Urinary bladder (tissue), 4 donors: Measurements from ENCODE around the gene BHLHE40. TPM values are rescaled to one million over a fixed set of nuclear protein-coding genes. Genes with fewer than 3 reads are reported as not detected.
A peak's percentile ranks its signal among the peaks of the same experiment; 100 is the strongest.

Source experiments
- DNase-seq: peaks from one replicate; pipeline ENCODE4 v3.0.0-alpha.2; 2015; ENCODE audit errors: extremely low spot score
- H3K27ac ChIP-seq: one replicate; pipeline ENCODE4 v1.5.1; 2013; ENCODE audit warnings: low read depth, mild to moderate bottlenecking, moderate library complexity
- H3K36me3 ChIP-seq: one replicate; pipeline ENCODE4 v1.6.1; 2013; ENCODE audit warnings: mild to moderate bottlenecking, moderate library complexity; ENCODE audit not compliant: insufficient read depth
- H3K4me1 ChIP-seq: one replicate; pipeline ENCODE4 v1.6.1; 2013; ENCODE audit warnings: mild to moderate bottlenecking, moderate library complexity; ENCODE audit not compliant: insufficient read depth
- H3K4me3 ChIP-seq: one replicate; pipeline ENCODE4 v1.5.1; 2013; ENCODE audit warnings: low read depth, low read length
- WGBS: extraction: QIAGEN DNeasy Blood & Tissue Kit; methylation state at CpG from one replicate; pipeline ENCODE4 v1.1.7; 2013; 5-methylcytosine and 5-hydroxymethylcytosine counted together
- polyA plus RNA-seq: library from polyadenylated mRNA; stranded (reverse); fragments of 200-250 nt; gene quantifications from one replicate; pipeline ENCODE4 v1.2.3, GENCODE V29; 2013
- total RNA-seq: library from RNA; depleted of rRNA; stranded (reverse); fragments of >200 nt; gene quantifications from one replicate; pipeline ENCODE4 v1.2.3, GENCODE V29; 2014
- donor health status: healthy with polysubstance abuse.
- donor health status: healthy.

BHLHE40 gene
- 35.7 TPM for total RNA-seq
- 57.4 TPM for polyA plus RNA-seq

- under 1% methylated on average over 51 of the region's 51 CpGs for WGBS
- no peak for DNase-seq
- Histone ChIP-seq H3K4me1 (no peaks in the 10 kb centered on the region), H3K27ac (peak within 1 kb of the TSS; percentile 95), H3K4me3 (peak within 1 kb of the TSS; percentile 65), H3K36me3 (no peaks in the 10 kb centered on the region)
Observed at GRCh38 chr3:4979428-4980228, at the start of gene BHLHE40. Gene BHLHE40 (plus strand): TSS chr3:4979437. CDS start chr3:4979719, 282 bp downstream.

- DNase-seq, result no peak
- no peak overlapping the region for H3K27ac ChIP-seq
- H3K36me3 ChIP-seq, result no peaks in the 10 kb centered on the region
- 72% methylated on average over 1 of the region's 1 CpG for WGBS
- no peak overlapping the region for H3K4me3 ChIP-seq
- no peaks in the 10 kb centered on the region for H3K4me1 ChIP-seq
Observed at GRCh38 chr3:4930501-4930900, 48.7 kb upstream of the BHLHE40 start.

- H3K4me1 ChIP-seq, result no peaks in the 10 kb centered on the region
- no peak for DNase-seq
- no peaks in the 10 kb centered on the region for H3K36me3 ChIP-seq
- WGBS, result 78% methylated on average over 3 of the region's 3 CpGs
- no peak overlapping the region for H3K4me3 ChIP-seq
- H3K27ac ChIP-seq, result no peak overlapping the region
Observed at GRCh38 chr3:4934050-4934449, 45.2 kb upstream of the BHLHE40 start.

- H3K4me3 ChIP-seq, result no peak overlapping the region
- DNase-seq, result no peak
- H3K36me3 ChIP-seq, result no peaks in the 10 kb centered on the region
- H3K4me1 ChIP-seq, result no peaks in the 10 kb centered on the region
- 100% methylated on average over 1 of the region's 1 CpG for WGBS
- H3K27ac ChIP-seq, result no peak overlapping the region
Observed at GRCh38 chr3:4935347-4935746, 43.9 kb upstream of the BHLHE40 start.

- no peaks in the 10 kb centered on the region for H3K36me3 ChIP-seq
- no peaks in the 10 kb centered on the region for H3K4me1 ChIP-seq
- no peak overlapping the region for H3K4me3 ChIP-seq
- WGBS, result 88% methylated on average over 6 of the region's 6 CpGs
- H3K27ac ChIP-seq, result no peak overlapping the region
- no peak for DNase-seq
Observed at GRCh38 chr3:4936982-4937614, 42.1 kb upstream of the BHLHE40 start.

- Histone ChIP-seq H3K4me1 (no peaks in the 10 kb centered on the region), H3K36me3 (no peaks in the 10 kb centered on the region), H3K4me3 (no peak overlapping the region), H3K27ac (no peak overlapping the region)
- no peak for DNase-seq
- WGBS, result 81% methylated on average over 3 of the region's 3 CpGs
Observed at GRCh38 chr3:4938281-4938982, 40.8 kb upstream of the BHLHE40 start.

- H3K4me1 ChIP-seq, result no peaks in the 10 kb centered on the region
- no peak for DNase-seq
- 92% methylated on average over 3 of the region's 3 CpGs for WGBS
- no peak overlapping the region for H3K27ac ChIP-seq
- H3K4me3 ChIP-seq, result no peak overlapping the region
- no peaks in the 10 kb centered on the region for H3K36me3 ChIP-seq
Observed at GRCh38 chr3:4939276-4939675, 40.0 kb upstream of the BHLHE40 start.

GRCh38 chr3:4940985-4941384 is 38.3 kb upstream of the BHLHE40 start:
- no peak overlapping the region for H3K4me3 ChIP-seq
- no peaks in the 10 kb centered on the region for H3K4me1 ChIP-seq
- 94% methylated on average over 4 of the region's 4 CpGs for WGBS
- H3K36me3 ChIP-seq, result no peaks in the 10 kb centered on the region
- no peak overlapping the region for H3K27ac ChIP-seq
- no peak for DNase-seq

- no peak for DNase-seq
- no peaks in the 10 kb centered on the region for H3K4me1 ChIP-seq
- H3K27ac ChIP-seq, result no peak overlapping the region
- WGBS, result 85% methylated on average over 1 of the region's 1 CpG
- no peak overlapping the region for H3K4me3 ChIP-seq
- H3K36me3 ChIP-seq, result no peaks in the 10 kb centered on the region
Observed at GRCh38 chr3:4943549-4943948, 35.7 kb upstream of the BHLHE40 start.

GRCh38 chr3:4945324-4945723 is 33.9 kb upstream of the BHLHE40 start:
- no peak overlapping the region for H3K4me3 ChIP-seq
- DNase-seq, result no peak
- H3K27ac ChIP-seq, result no peak overlapping the region
- H3K36me3 ChIP-seq, result no peaks in the 10 kb centered on the region
- H3K4me1 ChIP-seq, result no peaks in the 10 kb centered on the region
- WGBS, result 93% methylated on average over 10 of the region's 10 CpGs

- no peak for DNase-seq
- no peaks in the 10 kb centered on the region for H3K36me3 ChIP-seq
- H3K4me1 ChIP-seq, result no peaks in the 10 kb centered on the region
- no peak overlapping the region for H3K27ac ChIP-seq
- 94% methylated on average over 5 of the region's 5 CpGs for WGBS
- no peak overlapping the region for H3K4me3 ChIP-seq
Observed at GRCh38 chr3:4947028-4947427, 32.2 kb upstream of the BHLHE40 start.

- no peak overlapping the region for H3K4me3 ChIP-seq
- DNase-seq, result no peak
- H3K4me1 ChIP-seq, result no peaks in the 10 kb centered on the region
- WGBS, result 47% methylated on average over 4 of the region's 4 CpGs
- no peak overlapping the region for H3K27ac ChIP-seq
- no peaks in the 10 kb centered on the region for H3K36me3 ChIP-seq
Observed at GRCh38 chr3:4948395-4948794, 30.8 kb upstream of the BHLHE40 start.

- 95% methylated on average over 2 of the region's 2 CpGs for WGBS
- no peak for DNase-seq
- no peaks in the 10 kb centered on the region for H3K36me3 ChIP-seq
- no peak overlapping the region for H3K4me3 ChIP-seq
- no peak overlapping the region for H3K27ac ChIP-seq
- no peaks in the 10 kb centered on the region for H3K4me1 ChIP-seq
Observed at GRCh38 chr3:4949004-4949403, 30.2 kb upstream of the BHLHE40 start.

GRCh38 chr3:4949659-4950058 is 29.6 kb upstream of the BHLHE40 start:
- DNase-seq, result no peak
- no peaks in the 10 kb centered on the region for H3K4me1 ChIP-seq
- no peaks in the 10 kb centered on the region for H3K36me3 ChIP-seq
- H3K4me3 ChIP-seq, result no peak overlapping the region
- H3K27ac ChIP-seq, result no peak overlapping the region
- WGBS, result 78% methylated on average over 2 of the region's 2 CpGs
